Epithelial cell of esophagus (primary cell): Measurements from ENCODE around the gene LPCAT4.
"Not testable (repeated sequence)": the region's sequence is repeated elsewhere in the genome, so short reads cannot be mapped to it uniquely, and the experiment has no call there.

Experiments
- DNase-seq: peaks from one replicate; pipeline ENCODE4 v3.0.0; 2010; ENCODE audit warnings: low read depth
- H3K4me3 ChIP-seq: 2 replicates; pipeline ENCODE4 v1.5.1; 2011; ENCODE audit warnings: mild to moderate bottlenecking, low read length, control low read depth
- TF ChIP-seq, protein P1 (sequence below): IDR thresholded peaks from 2 replicates; pipeline ENCODE4 v1.5.1; 2011; ENCODE audit warnings: low read depth, mild to moderate bottlenecking, low read length, control low read depth, inconsistent platforms; ENCODE audit not compliant: insufficient read depth; ENCODE audit errors: missing control alignments

LPCAT4 gene

DNA sequence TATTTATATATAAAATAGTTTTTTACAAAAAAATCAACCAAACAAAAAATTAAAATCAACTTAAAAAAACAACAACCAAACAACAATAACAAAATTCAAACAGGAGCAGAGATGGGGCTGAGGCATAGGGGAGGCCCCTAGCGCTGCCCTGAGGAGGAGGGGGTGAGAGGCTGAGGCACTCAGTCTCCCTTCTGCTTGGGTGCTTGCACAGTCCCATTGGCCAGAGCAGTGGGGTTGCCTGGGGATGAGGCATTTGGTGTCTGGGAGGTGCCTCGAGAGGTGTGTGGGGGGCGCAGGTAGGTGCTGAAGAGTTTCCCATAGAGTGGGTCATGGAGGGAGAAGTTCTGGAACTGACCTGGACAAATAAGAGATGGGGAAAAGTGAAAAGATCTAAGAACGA, 8.0 kb downstream of the LPCAT4 start:
- no peak overlapping the region for H3K4me3 ChIP-seq
- no peak for DNase-seq
- TF ChIP-seq, protein P1, sequence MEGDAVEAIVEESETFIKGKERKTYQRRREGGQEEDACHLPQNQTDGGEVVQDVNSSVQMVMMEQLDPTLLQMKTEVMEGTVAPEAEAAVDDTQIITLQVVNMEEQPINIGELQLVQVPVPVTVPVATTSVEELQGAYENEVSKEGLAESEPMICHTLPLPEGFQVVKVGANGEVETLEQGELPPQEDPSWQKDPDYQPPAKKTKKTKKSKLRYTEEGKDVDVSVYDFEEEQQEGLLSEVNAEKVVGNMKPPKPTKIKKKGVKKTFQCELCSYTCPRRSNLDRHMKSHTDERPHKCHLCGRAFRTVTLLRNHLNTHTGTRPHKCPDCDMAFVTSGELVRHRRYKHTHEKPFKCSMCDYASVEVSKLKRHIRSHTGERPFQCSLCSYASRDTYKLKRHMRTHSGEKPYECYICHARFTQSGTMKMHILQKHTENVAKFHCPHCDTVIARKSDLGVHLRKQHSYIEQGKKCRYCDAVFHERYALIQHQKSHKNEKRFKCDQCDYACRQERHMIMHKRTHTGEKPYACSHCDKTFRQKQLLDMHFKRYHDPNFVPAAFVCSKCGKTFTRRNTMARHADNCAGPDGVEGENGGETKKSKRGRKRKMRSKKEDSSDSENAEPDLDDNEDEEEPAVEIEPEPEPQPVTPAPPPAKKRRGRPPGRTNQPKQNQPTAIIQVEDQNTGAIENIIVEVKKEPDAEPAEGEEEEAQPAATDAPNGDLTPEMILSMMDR, result no peak

DNA sequence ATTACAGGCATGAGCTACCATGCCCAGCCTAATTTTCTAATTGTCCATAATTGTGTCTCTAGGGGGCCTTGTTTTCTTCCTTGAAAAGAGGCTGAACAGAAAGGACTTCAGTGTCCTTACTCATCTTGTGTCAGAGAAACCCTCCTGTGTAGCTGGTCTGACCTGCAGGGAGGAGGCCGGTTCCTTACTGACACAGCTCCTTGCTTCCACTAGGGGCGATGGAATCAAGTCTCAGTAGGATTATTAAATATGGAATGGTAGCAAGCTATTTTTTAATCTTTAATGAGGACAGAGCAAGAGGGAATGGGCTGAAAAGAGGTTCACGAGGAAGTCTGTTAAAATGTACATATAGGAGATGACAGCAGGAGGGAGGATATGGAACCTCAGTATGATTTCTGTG, 8.6 kb downstream of the LPCAT4 start:
- DNase-seq, result peak; percentile 46
- TF ChIP-seq, protein P1, result peak; percentile 38
- H3K4me3 ChIP-seq, result no peak overlapping the region

DNA sequence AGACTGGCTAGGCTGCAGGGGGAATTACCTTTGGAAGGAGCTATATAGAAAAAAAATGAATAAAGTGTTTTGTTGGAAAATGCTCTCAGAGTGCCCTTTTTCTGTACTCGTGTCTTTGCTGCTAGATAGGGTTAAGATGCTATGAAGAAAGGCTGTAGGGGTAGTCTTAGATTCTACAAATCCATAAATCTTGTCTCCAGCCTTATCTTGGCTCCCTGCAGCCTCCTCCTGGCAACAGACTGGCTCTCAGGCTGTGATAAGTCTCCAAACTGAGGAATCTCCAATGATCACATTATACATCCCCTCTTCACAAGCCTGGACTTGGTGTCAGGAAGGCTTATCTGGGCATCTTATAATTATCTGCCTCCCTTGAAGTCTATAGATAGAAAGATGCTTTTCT, 9.3 kb downstream of the LPCAT4 start:
- no peak for DNase-seq
- TF ChIP-seq, protein P1, result no peak
- no peak overlapping the region for H3K4me3 ChIP-seq

DNA sequence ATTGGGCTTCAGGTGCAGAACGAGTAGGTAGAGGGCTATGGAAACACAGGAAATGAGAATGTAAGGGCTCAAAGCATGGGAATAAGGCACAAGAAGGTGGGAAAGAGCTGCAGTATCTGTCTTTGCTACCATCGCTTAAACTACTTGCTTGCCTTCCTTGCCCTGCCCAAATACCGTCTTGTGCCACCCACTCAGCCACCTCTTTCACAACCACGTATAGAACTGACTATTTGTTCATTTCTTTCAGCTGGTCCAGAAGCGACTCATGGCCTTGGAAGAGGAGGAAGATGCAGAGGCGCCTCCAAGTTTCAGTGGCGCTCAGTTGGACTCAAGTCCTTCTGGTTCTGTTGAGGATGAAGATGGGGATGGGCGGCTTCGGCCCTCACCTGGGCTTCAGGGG, 11.8 kb downstream of the LPCAT4 start:
- TF ChIP-seq, protein P1, result no peak
- no peak overlapping the region for H3K4me3 ChIP-seq
- peak; percentile 56 for DNase-seq

DNA sequence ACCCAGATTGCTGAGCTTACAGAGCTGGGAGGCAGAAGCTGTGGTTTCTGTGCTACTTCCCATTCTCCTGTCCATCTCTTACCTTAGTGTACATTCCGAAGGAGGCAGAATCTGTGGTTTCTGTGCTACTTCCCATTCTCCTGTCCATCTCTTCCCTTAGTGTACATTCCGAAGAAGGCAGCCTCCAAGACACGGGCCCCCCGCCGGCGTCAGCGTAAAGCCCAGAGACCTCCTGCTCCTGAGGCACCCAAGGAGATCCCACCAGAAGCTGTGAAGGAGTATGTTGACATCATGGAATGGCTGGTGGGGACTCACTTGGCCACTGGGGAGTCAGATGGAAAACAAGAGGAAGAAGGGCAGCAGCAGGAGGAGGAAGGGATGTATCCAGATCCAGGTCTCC, 12.7 kb downstream of the LPCAT4 start:
- no peak for DNase-seq
- no peak overlapping the region for H3K4me3 ChIP-seq
- TF ChIP-seq, protein P1, result no peak

DNA sequence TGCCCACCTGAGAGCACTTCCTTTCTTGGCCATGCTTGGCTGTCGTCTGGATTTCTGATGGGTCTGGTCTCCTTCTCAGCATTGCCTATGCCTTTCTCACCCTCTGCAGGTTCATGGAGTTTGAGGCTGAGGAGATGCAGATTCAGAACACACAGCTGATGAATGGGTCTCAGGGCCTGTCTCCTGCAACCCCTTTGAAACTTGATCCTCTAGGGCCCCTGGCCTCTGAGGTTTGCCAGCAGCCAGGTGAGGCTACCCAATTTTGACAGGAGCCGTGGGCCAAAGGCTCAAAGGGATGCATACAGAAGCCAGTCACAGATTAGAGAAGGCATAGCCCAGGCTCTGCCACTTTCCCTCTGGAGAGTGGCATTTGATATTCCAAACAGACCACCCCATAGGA, 13.4 kb downstream of the LPCAT4 start:
- no peak for DNase-seq
- TF ChIP-seq, protein P1, result no peak
- H3K4me3 ChIP-seq, result no peak overlapping the region

DNA sequence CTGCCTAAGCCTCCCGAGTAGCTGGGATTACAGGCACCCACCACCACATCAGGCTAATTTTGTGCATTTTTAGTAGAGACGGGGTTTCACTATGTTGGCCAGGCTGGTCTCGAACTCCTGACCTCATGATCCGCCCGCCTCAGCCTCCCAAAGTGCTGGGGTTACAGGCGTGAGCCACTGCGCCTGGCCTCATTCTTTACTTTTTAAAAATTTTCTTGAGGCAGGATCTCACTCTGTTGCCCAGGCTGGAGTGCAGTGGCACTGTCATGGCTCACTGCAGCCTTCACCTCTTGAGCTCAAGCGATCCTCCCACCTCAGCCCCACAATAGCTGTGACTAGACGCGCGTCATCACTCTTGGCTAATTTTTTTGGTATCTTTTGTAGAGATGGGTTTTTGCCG, 14.0 kb downstream of the LPCAT4 start:
- not testable (repeated sequence) for DNase-seq, H3K4me3 ChIP-seq

DNA sequence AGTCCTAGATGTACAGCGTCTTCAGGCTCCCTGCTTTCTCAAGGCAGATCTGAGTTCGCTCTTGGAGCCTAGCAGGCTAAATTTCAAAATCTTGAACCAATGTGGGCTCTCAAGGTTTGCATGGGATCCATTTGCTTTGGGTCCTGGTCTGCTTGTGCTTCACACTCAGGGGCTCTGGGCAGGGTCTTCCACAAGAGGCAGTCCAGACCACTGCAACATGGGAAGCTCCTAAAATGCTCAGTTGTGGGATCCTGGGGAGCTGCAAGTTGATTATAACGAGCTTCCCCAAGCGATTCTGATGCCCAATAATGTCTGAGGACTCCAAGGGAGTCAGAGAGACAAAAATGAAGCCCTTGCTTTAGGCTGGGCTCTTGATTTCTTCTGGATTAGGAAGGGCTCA, 17.2 kb downstream of the LPCAT4 start:
- no peak overlapping the region for H3K4me3 ChIP-seq
- no peak for DNase-seq
- TF ChIP-seq, protein P1, result no peak
